ENCODE results near the gene NUDT15. TPM values are rescaled to one million over a fixed set of nuclear protein-coding genes. Genes with fewer than 3 reads are reported as not detected.

NUDT15 gene
- total RNA-seq, 2 donors from 2014 or later, result 11.7 to 26.9 TPM

GRCh38 chr13:48093588-48093987 is 56.1 kb downstream of the NUDT15 start:
- H3K4me3 ChIP-seq, result peak overlapping the region; percentile 96 to 97
- WGBS, result 77% methylated on average over 9 of the region's 9 CpGs
- intact Hi-C loops (cut with DNase I), result loop anchor here (10.0 kb wide), 2 partner anchors 141 to 211 kb away; partner anchors contain the start of genes ITM2B and RB1
- no peak overlapping the region for H3K27ac ChIP-seq
- no peaks in the 10 kb centered on the region for H3K9me3 ChIP-seq
- H3K36me3 ChIP-seq, result no peaks in the 10 kb centered on the region
- DNase-seq (ENCODE audit: low spot score), result no peak
- H3K27me3 ChIP-seq (replicated peaks; ENCODE audit: insufficient read depth), result no peaks in the 10 kb centered on the region
- TF ChIP-seq CTCF (IDR thresholded peaks at IDR 0.05) (no peak), POLR2AphosphoS5 (IDR thresholded peaks at IDR 0.05) (no peak), POLR2A (IDR thresholded peaks at IDR 0.05) (no peak)
- no peaks in the 10 kb centered on the region for H3K4me1 ChIP-seq (replicated peaks)

GRCh38 chr13:48094404-48094780 is 56.9 kb downstream of the NUDT15 start:
- Histone ChIP-seq H3K27me3 (replicated peaks; ENCODE audit: insufficient read depth) (no peaks in the 10 kb centered on the region), H3K9me3 (no peaks in the 10 kb centered on the region), H3K4me3 (peak overlapping the region; percentile 96 to 97), H3K4me1 (replicated peaks) (no peaks in the 10 kb centered on the region), H3K36me3 (no peaks in the 10 kb centered on the region), H3K27ac (peak overlapping the region; percentile 77 to 83)
- TF ChIP-seq POLR2A (IDR thresholded peaks at IDR 0.05) (no peak), CTCF (IDR thresholded peaks at IDR 0.05) (no peak), POLR2AphosphoS5 (IDR thresholded peaks at IDR 0.05) (no peak)
- peak; percentile 4 for DNase-seq (ENCODE audit: low spot score)
- WGBS, result 2% methylated on average over 14 of the region's 14 CpGs
- intact Hi-C loops (cut with DNase I), result loop anchor here (2.0 to 10.0 kb wide), 3 partner anchors 28 to 210 kb away; partner anchors contain the start of genes ITM2B and RB1

GRCh38 chr13:48094781-48095502 is 57.4 kb downstream of the NUDT15 start, which contains the start of gene MED4:
TSS of gene MED4 (minus strand) at chr13:48095104. CDS start at chr13:48095078, 26 bp downstream.
- WGBS, result 9% methylated on average over 54 of the region's 54 CpGs
- Histone ChIP-seq H3K4me3 (peak within 1 kb of the TSS; percentile 96 to 97), H3K27me3 (replicated peaks; ENCODE audit: insufficient read depth) (no peaks in the 10 kb centered on the region), H3K27ac (peak within 1 kb of the TSS; percentile 77 to 83), H3K36me3 (no peaks in the 10 kb centered on the region), H3K4me1 (replicated peaks) (no peaks in the 10 kb centered on the region), H3K9me3 (no peaks in the 10 kb centered on the region)
- intact Hi-C loops (cut with DNase I), result loop anchor here (2.0 to 10.0 kb wide), 3 partner anchors 28 to 210 kb away; partner anchors contain the start of genes ITM2B and RB1
- DNase-seq (ENCODE audit: low spot score), result peak; percentile 91
- TF ChIP-seq CTCF (IDR thresholded peaks at IDR 0.05) (peak; percentile 97 to 99 (median 99)), POLR2AphosphoS5 (IDR thresholded peaks at IDR 0.05) (peak; percentile 99), POLR2A (IDR thresholded peaks at IDR 0.05) (peak; percentile 70)

GRCh38 chr13:48096670-48097069 is 59.1 kb downstream of the NUDT15 start:
- Histone ChIP-seq H3K9me3 (no peaks in the 10 kb centered on the region), H3K36me3 (no peaks in the 10 kb centered on the region), H3K4me3 (no peak overlapping the region), H3K4me1 (replicated peaks) (no peaks in the 10 kb centered on the region), H3K27me3 (replicated peaks; ENCODE audit: insufficient read depth) (no peaks in the 10 kb centered on the region), H3K27ac (no peak overlapping the region)
- intact Hi-C loops (cut with DNase I), result loop anchor here (10.0 kb wide), 2 partner anchors 138 to 208 kb away; partner anchors contain the start of genes ITM2B and RB1
- TF ChIP-seq POLR2AphosphoS5 (IDR thresholded peaks at IDR 0.05) (no peak), CTCF (IDR thresholded peaks at IDR 0.05) (no peak), POLR2A (IDR thresholded peaks at IDR 0.05) (no peak)
- 50% methylated on average over 3 of the region's 3 CpGs for WGBS
- DNase-seq (ENCODE audit: low spot score), result no peak

Other genes with a start within 250 kb of the NUDT15 start
- 10 to 100 TPM; 42.1 to 45.7 TPM for gene SUCLA2, start 36.5 kb upstream of the NUDT15 start, total RNA-seq
- 10 to 100 TPM; 33.9 to 36.4 TPM for gene MED4, start 57.4 kb downstream of the NUDT15 start, total RNA-seq
- gene ITM2B, start 195.5 kb downstream of the NUDT15 start, total RNA-seq, result 100 to 1,000 TPM; 401 to 632 TPM

Measured in prostate gland (tissue), 2 donors.